ENCODE results near the gene PPP6R2. TPM values are rescaled to one million over a fixed set of nuclear protein-coding genes. Genes with fewer than 3 reads are reported as not detected.
A peak's percentile ranks its signal among the peaks of the same experiment; 100 is the strongest.

Gene PPP6R2
- total and polyA plus RNA-seq, 11 donors, result 29.6 to 68.1 (median 41.5) TPM

DNA sequence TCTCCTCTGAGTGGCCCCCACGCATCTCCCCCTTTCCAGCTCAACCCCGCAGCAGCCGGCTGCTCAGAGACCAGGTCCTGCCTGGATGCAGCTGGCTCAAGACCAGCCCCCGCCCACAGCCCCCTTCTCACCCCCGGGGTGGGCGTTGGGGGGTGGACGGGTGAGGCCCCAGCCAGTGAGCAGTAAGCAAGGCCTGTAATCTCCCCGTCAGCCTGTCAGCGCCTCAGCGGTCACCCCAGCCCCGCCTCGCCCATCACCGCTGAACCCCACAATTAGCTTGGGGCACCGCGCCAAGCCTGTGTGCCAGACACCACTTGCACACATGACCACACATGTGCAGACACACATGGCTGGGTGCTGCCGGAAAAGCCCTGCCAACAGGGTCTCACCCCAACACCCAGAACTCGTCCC lies 41.5 kb upstream of the PPP6R2 start:
- 40 to 48% (median 44%) methylated on average over 8 to 17 of the region's 17 CpGs for WGBS, 4 donors
- peak overlapping the region in 1 of 12 donors; percentile 52 for H3K4me3 ChIP-seq
- peak overlapping the region in 11 of 12 donors; percentile 57 to 98 (median 93) for H3K27ac ChIP-seq
- no peaks in the 10 kb centered on the region for H3K9me3 ChIP-seq
- peaks cover 26 to 99% (median 88%) of the 10 kb centered on the region in 12 donors for H3K4me1 ChIP-seq
- no peaks in the 10 kb centered on the region for H3K27me3 ChIP-seq
- no peaks in the 10 kb centered on the region for H3K36me3 ChIP-seq
- intact Hi-C loops (cut with DNase I), result no loop called here
- ATAC-seq (no peak), DNase-seq (no peak)
- TF ChIP-seq, protein P1, sequence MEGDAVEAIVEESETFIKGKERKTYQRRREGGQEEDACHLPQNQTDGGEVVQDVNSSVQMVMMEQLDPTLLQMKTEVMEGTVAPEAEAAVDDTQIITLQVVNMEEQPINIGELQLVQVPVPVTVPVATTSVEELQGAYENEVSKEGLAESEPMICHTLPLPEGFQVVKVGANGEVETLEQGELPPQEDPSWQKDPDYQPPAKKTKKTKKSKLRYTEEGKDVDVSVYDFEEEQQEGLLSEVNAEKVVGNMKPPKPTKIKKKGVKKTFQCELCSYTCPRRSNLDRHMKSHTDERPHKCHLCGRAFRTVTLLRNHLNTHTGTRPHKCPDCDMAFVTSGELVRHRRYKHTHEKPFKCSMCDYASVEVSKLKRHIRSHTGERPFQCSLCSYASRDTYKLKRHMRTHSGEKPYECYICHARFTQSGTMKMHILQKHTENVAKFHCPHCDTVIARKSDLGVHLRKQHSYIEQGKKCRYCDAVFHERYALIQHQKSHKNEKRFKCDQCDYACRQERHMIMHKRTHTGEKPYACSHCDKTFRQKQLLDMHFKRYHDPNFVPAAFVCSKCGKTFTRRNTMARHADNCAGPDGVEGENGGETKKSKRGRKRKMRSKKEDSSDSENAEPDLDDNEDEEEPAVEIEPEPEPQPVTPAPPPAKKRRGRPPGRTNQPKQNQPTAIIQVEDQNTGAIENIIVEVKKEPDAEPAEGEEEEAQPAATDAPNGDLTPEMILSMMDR (IDR thresholded peaks at IDR 0.05), result no peak
- no peak for TF ChIP-seq POLR2A (IDR thresholded peaks at IDR 0.05)

- Histone ChIP-seq H3K36me3 (no peaks in the 10 kb centered on the region), H3K4me3 (peak overlapping the region in 1 of 12 donors; percentile 52), H3K27ac (peak overlapping the region in 11 of 12 donors; percentile 57 to 98 (median 93)), H3K4me1 (peaks cover 26 to 97% (median 83%) of the 10 kb centered on the region in 12 donors), H3K9me3 (no peaks in the 10 kb centered on the region), H3K27me3 (no peaks in the 10 kb centered on the region)
- 32 to 47% (median 39%) methylated on average over 4 to 9 of the region's 9 CpGs for WGBS, 4 donors
- DNase-seq (peak in 3 of 5 donors; percentile 41 to 64 (median 48)), ATAC-seq (peak in 3 of 4 donors; percentile 2 to 8 (median 6))
- intact Hi-C loops (cut with DNase I), result no loop called here
- no peak for TF ChIP-seq POLR2A (IDR thresholded peaks at IDR 0.05)
- TF ChIP-seq, protein P1 (IDR thresholded peaks at IDR 0.05), result no peak
Measured at GRCh38 chr22:50302041-50302541, 41.0 kb upstream of the PPP6R2 start.

GRCh38 chr22:50302564-50302963 lies 40.6 kb upstream of the PPP6R2 start:
- Histone ChIP-seq H3K36me3 (no peaks in the 10 kb centered on the region), H3K4me1 (peaks cover 26 to 92% (median 78%) of the 10 kb centered on the region in 12 donors), H3K27ac (peak overlapping the region in 11 of 12 donors; percentile 57 to 98 (median 93)), H3K9me3 (no peaks in the 10 kb centered on the region), H3K4me3 (no peak overlapping the region), H3K27me3 (no peaks in the 10 kb centered on the region)
- intact Hi-C loops (cut with DNase I), result no loop called here
- 45 to 60% (median 56%) methylated on average over 1 to 5 of the region's 5 CpGs for WGBS, 4 donors
- ATAC-seq (peak; percentile 9 to 53 (median 20)), DNase-seq (peak in 3 of 5 donors; percentile 58 to 80 (median 60))
- no peak for TF ChIP-seq POLR2A (IDR thresholded peaks at IDR 0.05)

DNA sequence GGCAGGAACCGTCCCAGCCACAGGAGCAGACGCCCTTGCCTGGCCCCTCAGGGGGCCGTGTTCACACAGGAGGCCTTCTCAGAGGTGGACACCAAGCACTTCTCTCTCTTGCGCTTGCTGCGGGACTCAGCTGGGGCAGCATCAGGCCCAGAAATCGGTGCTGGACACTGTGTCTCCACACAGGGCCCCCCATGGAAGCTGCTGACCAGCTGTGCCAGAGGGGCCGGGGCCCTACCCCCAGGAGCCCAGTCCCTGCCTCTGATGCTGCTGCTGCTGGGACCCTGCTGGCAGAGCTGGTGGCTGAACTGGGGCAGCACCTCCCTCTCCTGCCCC lies 39.6 kb upstream of the PPP6R2 start:
- peak overlapping the region in 11 of 12 donors; percentile 58 to 98 (median 93) for H3K27ac ChIP-seq
- no peak for DNase-seq
- H3K36me3 ChIP-seq, result no peaks in the 10 kb centered on the region
- TF ChIP-seq, protein P1 (IDR thresholded peaks at IDR 0.05), result no peak
- TF ChIP-seq POLR2A (IDR thresholded peaks at IDR 0.05), result no peak
- no peaks in the 10 kb centered on the region for H3K9me3 ChIP-seq
- ATAC-seq, result no peak
- WGBS, 4 donors, result 48 to 64% (median 60%) methylated on average over 6 to 7 of the region's 7 CpGs
- H3K4me1 ChIP-seq, result peaks cover 26 to 92% (median 81%) of the 10 kb centered on the region in 12 donors
- H3K4me3 ChIP-seq, result peak overlapping the region in 4 of 12 donors; percentile 10 to 91 (median 54)
- H3K27me3 ChIP-seq, result no peaks in the 10 kb centered on the region
- intact Hi-C loops (cut with DNase I), result no loop called here
